Measurements from ENCODE around the gene FLT3. TPM values are rescaled to one million over a fixed set of nuclear protein-coding genes. Genes with fewer than 3 reads are reported as not detected.

The FLT3 gene
- total and polyA plus RNA-seq, 8 donors: 0.21 to 1.9 (median 0.50) TPM

- Histone ChIP-seq H3K4me1 (peaks cover 0 to 26% of the 10 kb centered on the region in 2 donors), H3K36me3 (no peaks in the 10 kb centered on the region), H3K27me3 (peaks cover 96 to 100% of the 10 kb centered on the region in 2 donors), H3K9me3 (no peaks in the 10 kb centered on the region), H3K4me3 (no peak overlapping the region), H3K27ac (no peak overlapping the region)
- DNase-seq: no peak
- intact Hi-C loops (cut with DNase I): no loop called here
- no peak for ATAC-seq
- TF ChIP-seq CTCF (IDR thresholded peaks at IDR 0.05): no peak
Measured at GRCh38 chr13:27967736-27968315, 132.6 kb downstream of the FLT3 start.

GRCh38 chr13:27967203-27967735 is 133.1 kb downstream of the FLT3 start:
- Histone ChIP-seq H3K27me3 (peaks cover 96 to 100% of the 10 kb centered on the region in 2 donors), H3K27ac (no peak overlapping the region), H3K4me3 (no peak overlapping the region), H3K9me3 (no peaks in the 10 kb centered on the region), H3K4me1 (peaks cover 0 to 26% of the 10 kb centered on the region in 2 donors), H3K36me3 (no peaks in the 10 kb centered on the region)
- DNase-seq (no peak), ATAC-seq (no peak)
- TF ChIP-seq CTCF (IDR thresholded peaks at IDR 0.05): no peak
- intact Hi-C loops (cut with DNase I): no loop called here

GRCh38 chr13:27966641-27967202 is 133.7 kb downstream of the FLT3 start:
- TF ChIP-seq CTCF (IDR thresholded peaks at IDR 0.05): no peak
- Histone ChIP-seq H3K4me1 (peaks cover 0 to 27% of the 10 kb centered on the region in 2 donors), H3K4me3 (no peak overlapping the region), H3K27me3 (peaks cover 96 to 100% of the 10 kb centered on the region in 2 donors), H3K27ac (no peak overlapping the region), H3K36me3 (no peaks in the 10 kb centered on the region), H3K9me3 (no peaks in the 10 kb centered on the region)
- DNase-seq (no peak), ATAC-seq (no peak)
- intact Hi-C loops (cut with DNase I): no loop called here

- Histone ChIP-seq H3K4me3 (no peak overlapping the region), H3K27me3 (peaks cover 96 to 100% of the 10 kb centered on the region in 2 donors)
Measured at GRCh38 chr13:27965740-27966640, 134.4 kb downstream of the FLT3 start.

More at GRCh38 chr13:27965740-27966640, 134.4 kb downstream of the FLT3 start:
- no peaks in the 10 kb centered on the region for H3K36me3 ChIP-seq
- intact Hi-C loops (cut with DNase I): no loop called here
- DNase-seq (no peak), ATAC-seq (no peak)
- no peak overlapping the region for H3K27ac ChIP-seq
- peaks cover 0 to 34% of the 10 kb centered on the region in 2 donors for H3K4me1 ChIP-seq
- no peak for TF ChIP-seq CTCF (IDR thresholded peaks at IDR 0.05)
- H3K9me3 ChIP-seq: no peaks in the 10 kb centered on the region
